HG02642 (cell line): Measurements from ENCODE around the gene SGPP2.
"Not testable (repeated sequence)": the region's sequence is repeated elsewhere in the genome, so short reads cannot be mapped to it uniquely, and the experiment has no call there.

ENCODE experiments used
- ATAC-seq: cut with Tn5 transposase; IDR thresholded peaks from one replicate; pipeline ENCODE4 v1.9.1; 2021; ENCODE audit warnings: mild to moderate bottlenecking; ENCODE audit not compliant: unreplicated experiment, poor library complexity

The SGPP2 gene, protein sequence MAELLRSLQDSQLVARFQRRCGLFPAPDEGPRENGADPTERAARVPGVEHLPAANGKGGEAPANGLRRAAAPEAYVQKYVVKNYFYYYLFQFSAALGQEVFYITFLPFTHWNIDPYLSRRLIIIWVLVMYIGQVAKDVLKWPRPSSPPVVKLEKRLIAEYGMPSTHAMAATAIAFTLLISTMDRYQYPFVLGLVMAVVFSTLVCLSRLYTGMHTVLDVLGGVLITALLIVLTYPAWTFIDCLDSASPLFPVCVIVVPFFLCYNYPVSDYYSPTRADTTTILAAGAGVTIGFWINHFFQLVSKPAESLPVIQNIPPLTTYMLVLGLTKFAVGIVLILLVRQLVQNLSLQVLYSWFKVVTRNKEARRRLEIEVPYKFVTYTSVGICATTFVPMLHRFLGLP

GRCh38 chr2:222424276-222424728 is at the start of gene SGPP2:
Gene SGPP2, plus strand, starts transcription at chr2:222424543. Its CDS starts 60 bp downstream, at chr2:222424603.
- ATAC-seq, result peak; percentile 37

DNA sequence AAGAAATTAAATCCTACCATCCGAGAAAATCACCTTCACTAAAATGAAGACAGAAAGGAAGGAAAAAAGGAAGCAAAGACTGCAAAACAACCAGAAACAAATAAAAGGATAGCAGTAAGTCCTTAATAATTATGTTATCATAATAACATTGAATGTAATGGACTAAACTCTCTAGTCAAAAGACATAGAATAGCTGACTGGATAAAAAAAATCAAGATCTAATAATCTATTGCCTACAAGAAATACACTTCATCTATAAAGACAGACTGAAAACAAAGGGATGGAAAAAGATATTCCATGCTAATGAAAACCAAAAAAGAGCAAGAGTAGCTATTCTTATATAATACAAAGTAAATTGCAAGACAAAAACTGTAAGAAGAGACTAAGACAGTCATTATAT is 48.5 kb upstream of the SGPP2 start:
- ATAC-seq, result no peak

- ATAC-seq, result no peak
Measured at GRCh38 chr2:222380456-222380855, 43.9 kb upstream of the SGPP2 start.

- no peak for ATAC-seq
Measured at GRCh38 chr2:222381566-222381965, 42.8 kb upstream of the SGPP2 start.

GRCh38 chr2:222383255-222383654 is 41.1 kb upstream of the SGPP2 start:
- no peak for ATAC-seq

GRCh38 chr2:222391743-222392285 is 32.5 kb upstream of the SGPP2 start:
- no peak for ATAC-seq

DNA sequence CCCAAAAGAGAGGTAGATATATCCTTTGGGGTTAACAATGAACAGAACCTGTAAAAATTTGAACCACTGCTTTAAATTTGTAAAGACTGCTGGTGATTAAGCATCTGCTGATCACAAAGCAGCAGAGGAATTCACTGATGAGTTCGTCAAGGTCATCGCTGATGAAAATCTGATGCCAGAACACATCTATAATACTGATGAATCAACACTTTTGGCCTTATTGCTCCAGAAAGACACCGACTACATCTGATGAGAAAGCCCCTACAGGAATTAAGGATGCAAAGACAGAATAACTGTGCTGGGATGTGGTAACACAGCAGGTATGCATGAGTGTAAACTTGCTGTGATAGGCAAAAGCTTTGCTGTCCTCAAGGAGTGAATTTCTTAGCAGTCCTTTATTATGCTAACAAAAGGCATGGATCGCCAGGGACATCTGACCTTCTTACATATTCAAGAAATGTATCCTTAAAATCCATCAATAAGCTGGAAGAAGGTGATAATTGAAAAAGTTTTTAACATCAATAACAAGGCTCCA is 30.5 kb upstream of the SGPP2 start:
- no peak for ATAC-seq

DNA sequence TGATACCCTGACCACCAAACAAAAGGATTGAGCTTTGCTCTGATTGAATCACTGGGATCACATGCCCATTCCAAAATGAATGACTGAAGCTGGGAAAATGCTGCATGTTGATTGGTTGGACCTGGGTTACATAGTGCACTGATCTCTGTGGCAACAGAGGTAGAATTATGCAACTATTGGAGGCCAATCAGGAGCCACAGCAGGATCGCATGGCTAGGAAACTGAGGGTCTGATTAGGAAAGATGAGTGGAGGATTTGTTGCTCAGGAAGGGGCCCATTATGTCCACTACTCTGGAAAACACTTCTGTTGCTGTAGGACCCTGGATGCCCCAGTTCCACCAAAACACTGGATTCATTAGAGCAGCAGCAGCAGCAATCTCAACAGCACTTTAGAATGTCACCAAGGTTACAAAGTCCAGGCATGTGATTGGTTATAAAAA is 25.9 kb upstream of the SGPP2 start:
- ATAC-seq, result no peak

DNA sequence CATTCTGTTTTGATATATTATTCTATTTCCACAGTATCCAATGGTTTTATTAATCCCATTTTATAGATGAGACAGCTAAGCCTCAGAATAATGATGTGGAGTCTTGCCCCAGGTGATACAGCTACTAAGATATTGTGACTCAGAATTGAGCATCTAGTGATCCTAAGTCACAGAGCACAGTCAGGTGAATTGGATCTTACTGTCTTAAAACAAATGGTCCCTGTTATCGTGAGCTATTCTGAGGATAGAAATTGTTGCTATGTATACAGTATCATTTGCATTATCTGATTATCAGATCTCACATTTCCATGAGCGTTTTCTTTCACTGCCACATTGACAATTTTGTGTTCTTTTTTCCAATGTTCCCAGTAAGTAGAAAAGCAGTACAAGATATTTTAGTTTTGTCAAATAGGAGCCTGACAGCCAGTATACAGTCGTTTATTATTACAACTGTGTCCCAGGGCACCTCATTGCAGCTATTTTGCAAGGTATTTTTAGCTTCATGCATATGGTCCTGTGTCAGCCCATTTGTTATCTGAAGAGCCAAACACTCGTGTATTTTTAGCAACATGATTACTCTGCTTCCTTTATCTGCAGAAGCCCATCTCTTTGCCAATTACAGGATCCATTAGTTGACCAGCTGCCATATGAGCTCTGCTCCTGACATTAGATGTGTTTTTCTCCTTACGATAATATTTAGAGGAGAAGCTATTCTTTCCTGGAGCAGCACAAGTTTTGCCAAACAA is 25.1 kb upstream of the SGPP2 start:
- no peak for ATAC-seq

- no peak for ATAC-seq
Measured at GRCh38 chr2:222404151-222404905, 20.0 kb upstream of the SGPP2 start.

DNA sequence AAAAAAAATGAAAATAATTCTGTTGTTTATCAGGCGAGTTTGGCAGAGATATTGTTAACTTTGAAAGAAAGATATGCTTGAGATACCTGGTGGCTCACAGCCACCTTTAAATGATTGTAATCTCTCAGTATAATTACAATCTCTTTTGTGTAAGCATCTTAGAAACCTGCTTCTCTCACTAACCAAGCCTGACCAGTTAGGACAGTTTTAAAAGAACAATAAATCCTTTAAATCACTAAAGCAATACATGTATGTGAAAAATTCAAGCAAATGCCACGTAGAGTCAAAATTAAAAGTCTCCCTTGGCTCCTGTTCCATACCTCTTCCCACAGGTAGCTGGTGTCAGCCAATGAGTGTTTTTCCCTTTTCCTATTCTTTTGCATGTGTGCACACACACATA is 15.7 kb upstream of the SGPP2 start:
- no peak for ATAC-seq

DNA sequence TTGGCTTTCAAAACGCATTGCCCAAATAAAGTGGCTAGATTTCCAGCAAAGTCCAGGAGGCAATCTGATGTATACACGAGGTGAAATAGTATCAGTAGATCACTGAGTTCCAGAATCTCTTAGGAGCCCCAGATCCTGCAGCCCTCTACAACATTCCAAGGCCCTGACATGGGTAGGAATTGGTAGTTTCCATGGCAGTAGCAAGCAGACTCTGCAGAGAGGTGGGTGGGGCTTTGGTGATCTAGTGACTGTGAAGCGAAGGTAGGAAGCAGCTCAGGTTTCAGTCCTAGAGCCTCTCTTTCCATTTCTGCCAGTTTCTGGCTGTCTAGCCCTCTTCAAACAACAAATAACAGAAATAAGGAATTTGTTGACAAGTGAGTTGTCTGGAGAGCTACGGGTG is 13.8 kb upstream of the SGPP2 start:
- ATAC-seq, result no peak

- not testable (repeated sequence) for ATAC-seq
Measured at GRCh38 chr2:222412334-222412733, 12.0 kb upstream of the SGPP2 start.

DNA sequence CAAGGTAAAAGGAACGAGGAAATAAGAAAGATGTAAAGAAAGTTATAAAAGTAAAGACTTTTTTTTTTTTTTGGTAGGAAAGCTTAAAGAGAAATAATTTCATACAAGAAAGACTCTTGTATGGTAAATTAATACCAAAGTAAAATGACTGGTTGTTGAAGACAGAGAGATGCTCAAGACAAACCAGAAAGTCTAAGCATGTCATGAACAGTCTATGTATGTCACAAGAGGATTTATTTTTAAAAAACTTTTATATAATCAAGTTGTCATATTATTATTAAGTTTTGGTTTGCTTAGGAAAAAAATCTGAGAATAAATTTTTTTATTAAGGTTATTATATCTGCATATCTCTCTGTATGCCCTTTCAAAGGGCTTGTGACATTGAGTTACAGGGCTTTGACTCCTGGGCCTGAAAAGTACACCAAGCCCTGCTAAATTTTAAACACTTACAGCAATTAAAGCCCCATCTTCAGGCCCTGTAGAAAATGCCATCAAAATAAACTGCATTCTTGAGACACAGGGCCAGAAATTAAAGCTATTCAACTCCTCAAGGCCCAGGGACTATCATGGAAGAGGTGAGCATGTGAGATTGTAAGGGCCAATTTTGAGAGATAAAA is 10.9 kb upstream of the SGPP2 start:
- no peak for ATAC-seq

DNA sequence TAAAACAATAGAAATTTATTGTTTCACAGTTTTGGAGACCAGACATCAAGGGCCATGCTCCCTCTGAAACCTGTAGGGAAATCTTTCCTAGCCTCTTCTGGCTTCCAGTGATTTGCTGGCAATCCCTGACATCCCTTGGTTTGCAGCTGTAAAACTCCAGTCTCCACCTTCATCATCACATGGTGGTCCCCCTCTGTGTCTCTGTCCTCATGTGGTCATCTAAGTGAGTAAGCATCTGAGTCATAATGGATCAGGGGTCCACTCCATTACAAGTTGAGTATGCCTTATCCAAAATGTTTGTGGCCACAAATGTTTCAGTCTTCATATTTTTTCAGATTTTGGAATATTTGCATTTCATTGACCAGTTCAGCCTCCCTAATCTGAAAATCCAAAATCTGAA is 5.6 kb upstream of the SGPP2 start:
- ATAC-seq, result no peak

GRCh38 chr2:222420508-222420907 is 3.8 kb upstream of the SGPP2 start:
- no peak for ATAC-seq

DNA sequence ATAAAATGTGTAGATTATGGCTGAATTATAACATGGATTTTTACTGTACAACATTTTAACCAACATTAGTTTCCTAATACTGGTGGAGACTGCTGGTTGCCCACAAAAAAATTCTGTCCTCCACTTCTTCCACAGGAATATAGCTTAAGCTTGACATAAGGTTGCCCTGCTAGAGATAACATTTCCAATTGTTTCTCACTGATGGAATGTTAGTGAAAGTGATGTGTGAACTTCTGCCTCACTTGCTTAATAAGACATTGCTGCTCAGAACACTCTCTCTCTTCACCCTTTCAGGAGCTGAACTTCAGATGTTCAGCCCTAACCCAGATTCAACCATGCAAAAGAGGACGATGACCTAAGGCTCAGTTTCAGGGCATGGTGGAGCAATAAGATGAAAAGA is 2.7 kb upstream of the SGPP2 start:
- no peak for ATAC-seq

DNA sequence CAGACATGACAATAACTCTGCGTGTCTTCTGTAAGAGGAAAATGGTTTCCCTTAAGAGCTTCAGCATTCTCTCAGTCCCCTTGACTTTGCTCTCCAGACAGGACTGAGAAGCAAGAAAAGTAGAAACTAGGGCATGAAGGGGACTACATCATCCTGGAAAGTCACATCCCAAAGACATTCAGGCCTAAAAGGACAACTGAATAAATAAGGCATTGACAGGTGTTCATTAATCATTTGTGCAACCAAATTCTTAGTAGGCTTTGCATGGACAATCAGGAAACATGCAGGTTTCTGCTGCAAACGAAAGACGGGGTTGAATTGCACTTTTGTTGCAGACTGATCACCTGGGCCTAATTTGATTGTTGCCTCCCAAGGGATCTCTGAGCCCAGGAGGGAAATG is 1.2 kb upstream of the SGPP2 start:
- peak; percentile 0 for ATAC-seq

GRCh38 chr2:222423632-222424275 is 589 bp upstream of the SGPP2 start:
- peak; percentile 38 for ATAC-seq
